Stimulated activated naive CD4-positive, alpha-beta T cell treated with Interleukin-2 at 50 U/mL for 16 hours (primary cell): Measurements from ENCODE around the gene ABHD10.

Experiments used
- DNase-seq: peaks from one replicate; lab custom pipeline; 2025; lab: John Stamatoyannopoulos, UW

Gene ABHD10

GRCh38 chr3:111965484-111965883, 13.3 kb upstream of the ABHD10 start:
- DNase-seq = no peak

DNA sequence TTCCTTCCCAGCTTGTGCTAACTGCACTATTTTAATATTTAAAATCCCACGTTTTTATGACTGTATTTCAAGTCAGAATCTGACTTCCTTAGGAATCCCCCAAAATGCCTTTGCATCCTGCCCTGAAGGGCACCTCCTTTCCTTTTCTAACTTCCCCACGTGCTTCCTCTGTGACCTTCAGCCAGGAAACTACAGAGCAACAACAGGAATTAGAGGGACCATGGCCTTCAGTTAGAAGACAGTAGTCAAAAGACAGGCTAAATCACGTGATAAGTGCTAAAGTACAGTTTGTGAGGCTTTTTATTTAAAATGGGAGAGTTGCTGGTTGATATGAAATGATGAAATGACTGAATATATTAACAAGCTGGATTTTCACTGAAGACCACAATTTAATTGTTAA, 11.8 kb upstream of the ABHD10 start:
- DNase-seq = no peak

- peak; percentile 69 for DNase-seq
These were observed 11.1 kb upstream of the ABHD10 start for GRCh38 chr3:111967651-111968274.

GRCh38 chr3:111968319-111969054, 10.3 kb upstream of the ABHD10 start:
- DNase-seq = no peak

- no peak for DNase-seq
These were observed 8.4 kb upstream of the ABHD10 start for GRCh38 chr3:111970376-111970775.

DNA sequence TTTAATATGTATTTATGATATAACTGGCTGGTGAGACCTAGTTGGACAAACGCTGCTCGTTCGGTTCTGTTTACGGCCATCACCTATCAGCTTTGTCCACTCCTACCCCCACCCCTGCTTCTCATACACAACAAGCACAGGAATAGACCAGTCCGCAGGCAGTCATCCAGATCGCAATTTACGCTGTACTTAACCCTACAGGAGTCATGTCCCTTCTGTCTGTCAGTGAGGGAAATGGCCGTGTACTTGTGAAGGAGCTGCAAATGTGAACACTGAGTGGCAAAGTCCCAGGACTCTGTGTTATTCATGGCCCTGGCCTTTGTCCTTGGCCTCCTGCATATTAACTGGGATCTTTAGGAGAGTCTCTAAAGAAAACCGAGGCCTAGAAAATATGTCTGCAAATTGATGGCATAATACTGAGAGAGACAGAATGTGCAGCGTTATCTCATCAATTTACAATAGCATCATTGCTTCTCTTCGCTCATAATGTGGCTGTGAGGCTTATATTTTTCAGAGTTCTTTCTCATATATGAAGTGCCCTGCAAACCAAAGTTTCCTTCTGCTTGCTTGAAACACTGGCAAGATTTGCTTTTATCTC, 7.2 kb upstream of the ABHD10 start:
- DNase-seq = no peak

DNA sequence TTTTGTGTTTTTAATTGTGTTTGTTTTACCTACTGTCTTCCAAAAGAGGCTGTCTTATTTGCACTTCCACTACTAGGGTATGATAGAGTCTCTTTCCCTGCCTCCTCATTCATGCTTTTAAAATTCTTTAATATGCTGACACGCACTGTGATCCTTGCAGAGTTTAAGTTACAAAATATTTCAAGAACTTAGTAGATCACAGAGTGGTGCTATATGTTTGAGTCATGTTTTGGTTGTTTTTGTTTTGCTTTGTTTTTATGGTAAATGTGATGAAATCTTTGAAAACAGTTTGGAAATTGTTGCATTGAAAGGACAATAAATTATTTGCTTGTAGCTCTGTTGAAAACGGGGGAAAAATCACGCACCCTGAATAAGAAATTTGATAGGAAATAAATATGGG, 5.9 kb upstream of the ABHD10 start:
- no peak for DNase-seq

GRCh38 chr3:111975131-111975530, 3.7 kb upstream of the ABHD10 start:
- DNase-seq = no peak

DNA sequence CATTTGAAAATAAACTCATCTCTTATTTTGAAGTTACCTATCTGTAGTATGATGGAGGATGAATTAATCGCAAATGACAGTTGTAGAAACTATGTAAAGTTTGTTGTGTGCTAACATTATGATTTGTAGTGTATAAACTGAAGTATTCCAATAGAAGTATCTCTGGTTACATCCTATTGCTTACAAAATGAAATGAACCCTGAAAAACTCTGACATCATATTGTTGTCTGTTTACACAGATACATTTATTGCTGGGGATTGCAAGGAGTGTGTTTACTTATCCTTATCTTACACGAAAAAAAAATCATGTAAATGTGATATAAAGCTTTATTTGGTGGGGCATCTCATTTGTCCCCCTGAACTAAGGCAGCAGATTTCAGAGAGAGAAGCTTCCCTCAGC, 2.6 kb upstream of the ABHD10 start:
- no peak for DNase-seq

- no peak for DNase-seq
These were observed 710 bp downstream of the ABHD10 start for GRCh38 chr3:111979434-111980038.

GRCh38 chr3:111980716-111981456, 2.1 kb downstream of the ABHD10 start:
- peak; percentile 65 for DNase-seq

GRCh38 chr3:111981457-111981763, 2.6 kb downstream of the ABHD10 start:
- DNase-seq = no peak

- no peak for DNase-seq
These were observed 5.9 kb downstream of the ABHD10 start for GRCh38 chr3:111984636-111985298.

DNA sequence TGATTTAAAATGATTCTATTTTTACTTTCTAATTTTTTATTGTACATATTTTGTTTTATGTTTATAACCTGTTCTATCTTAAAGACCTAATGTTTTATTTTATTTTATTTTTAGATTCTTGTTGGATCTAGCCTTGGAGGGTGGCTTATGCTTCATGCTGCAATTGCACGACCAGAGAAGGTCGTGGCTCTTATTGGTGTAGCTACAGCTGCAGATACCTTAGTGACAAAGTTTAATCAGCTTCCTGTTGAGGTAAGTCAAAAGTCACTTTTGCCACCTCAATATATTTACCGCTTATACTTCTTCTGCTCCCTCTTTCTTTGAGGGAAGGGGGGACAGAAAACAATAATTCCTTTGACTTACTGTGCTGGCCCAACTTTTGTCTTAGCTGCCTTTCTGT, 8.0 kb downstream of the ABHD10 start:
- DNase-seq = no peak

DNA sequence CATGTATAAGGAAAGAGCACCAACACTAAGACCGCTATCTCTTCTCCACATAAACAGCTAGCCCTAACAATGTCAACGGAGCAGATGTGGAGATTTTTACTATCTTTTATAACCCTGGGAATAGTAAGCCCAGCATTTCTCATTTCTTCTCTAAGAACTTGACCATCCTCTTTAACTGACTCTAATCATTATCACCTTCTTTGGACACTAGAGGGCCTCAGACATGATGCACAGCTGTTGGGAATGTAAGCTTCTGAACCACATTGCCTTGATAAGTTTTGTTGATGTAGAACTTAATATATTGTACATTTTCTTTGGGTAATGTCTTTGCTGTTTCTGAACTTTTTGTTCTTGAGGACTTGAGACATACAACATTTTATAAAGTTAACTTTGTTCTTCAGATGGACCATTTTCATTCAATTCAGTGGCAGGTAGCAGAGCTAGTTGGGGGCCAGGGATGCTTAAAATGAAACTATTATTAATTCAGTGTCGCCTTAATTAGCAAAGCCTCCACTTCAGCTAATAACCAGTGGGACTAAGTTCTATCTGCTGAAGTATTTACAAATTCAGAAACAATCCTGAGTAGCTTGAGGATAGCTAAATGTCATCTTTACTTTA, 10.3 kb downstream of the ABHD10 start:
- peak; percentile 2 for DNase-seq

DNA sequence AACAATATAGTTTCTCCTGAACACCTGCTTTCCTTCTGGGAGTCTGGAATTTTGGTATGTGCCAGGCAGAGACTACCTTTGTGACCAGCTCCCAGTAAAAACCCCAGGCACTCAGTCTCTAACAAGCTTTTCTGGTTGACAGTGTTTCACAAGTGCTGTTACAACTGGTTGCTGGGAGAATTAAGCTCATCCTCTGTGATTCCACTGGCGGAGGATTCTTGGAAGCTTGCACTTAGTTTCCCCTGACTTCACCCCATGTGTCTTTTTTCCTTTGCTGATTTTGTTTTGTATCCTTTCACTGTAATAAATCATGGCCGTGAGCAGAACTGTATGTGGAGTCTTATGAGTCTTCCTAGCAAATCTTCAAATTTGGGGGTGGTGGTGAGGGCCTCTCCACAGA, 14.2 kb downstream of the ABHD10 start:
- no peak for DNase-seq

GRCh38 chr3:111998636-111999483, 20.0 kb downstream of the ABHD10 start, which contains the start of gene TAGLN3:
Gene TAGLN3 (plus strand): TSS chr3:111998922. CDS start chr3:111999423, 501 bp downstream.
- no peak for DNase-seq

DNA sequence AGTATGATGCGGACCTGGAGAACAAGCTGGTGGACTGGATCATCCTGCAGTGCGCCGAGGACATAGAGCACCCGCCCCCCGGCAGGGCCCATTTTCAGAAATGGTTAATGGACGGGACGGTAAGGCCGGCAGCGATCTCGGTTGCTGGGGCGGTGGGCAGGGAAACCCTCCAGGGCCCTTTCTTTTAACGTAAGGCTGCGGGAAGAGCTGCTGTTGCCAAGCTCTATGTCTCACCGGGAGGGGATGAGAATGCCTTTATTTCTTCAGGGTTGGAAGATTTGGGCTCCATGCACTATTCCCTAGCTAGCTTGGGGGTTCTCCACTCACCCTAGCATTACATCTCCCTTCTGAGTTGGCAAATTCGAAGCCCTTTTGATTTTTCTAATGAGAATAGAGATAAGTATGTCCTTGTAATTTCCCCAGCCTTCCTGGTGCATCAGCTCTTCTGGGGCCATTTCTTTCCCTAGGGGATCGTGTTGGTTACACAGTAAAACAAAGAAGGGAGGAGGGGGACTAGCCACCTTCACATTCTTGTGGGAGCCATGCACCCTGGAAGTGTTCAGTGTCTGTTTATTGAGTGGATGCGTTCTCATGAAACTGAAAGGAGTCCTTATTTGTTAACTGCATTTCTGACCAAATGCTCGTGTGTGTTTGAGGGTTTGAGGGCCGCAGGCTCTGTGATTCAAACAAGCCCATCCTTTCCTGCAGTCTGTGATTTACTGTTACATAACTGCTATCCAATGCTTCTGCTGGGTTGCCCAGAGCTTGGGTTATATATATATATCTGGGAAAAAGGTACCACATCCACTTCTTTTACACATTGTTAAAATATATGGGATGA, 20.9 kb downstream of the ABHD10 start:
- no peak for DNase-seq

GRCh38 chr3:112000367-112000771, 21.5 kb downstream of the ABHD10 start:
- no peak for DNase-seq

- no peak for DNase-seq
These were observed 22.1 kb downstream of the ABHD10 start for GRCh38 chr3:112000966-112001365.
